Heart right ventricle (tissue), 16 donors: Measurements from ENCODE around the gene SEPTIN2. TPM values are rescaled to one million over a fixed set of nuclear protein-coding genes. Genes with fewer than 3 reads are reported as not detected.

Source experiments
- ATAC-seq, 8 donors: fragments of 200-7000 bp; cut with Tn5 transposase; one replicate each; pipeline ENCODE4 v1.9.1; 2020; ENCODE audit warnings: mild to moderate bottlenecking in 8 of 8, moderate library complexity in 8 of 8, moderate number of reproducible peaks in 1 of 8
- DNase-seq, 2 donors: peaks; one replicate each; pipeline ENCODE4 v3.0.0-alpha.2; 2020
- H3K27ac ChIP-seq, 10 donors: fragments of 200-600 bp; sonication (generic) in 2 of 10; one replicate each; pipeline versions ENCODE4 v1.5.0 to v1.8.0; 2020 to 2022; ENCODE audit warnings: mild to moderate bottlenecking in 3 of 10
- H3K27me3 ChIP-seq, 7 donors: fragments of 200-600 bp; one replicate each; pipeline ENCODE4 v1.8.0; 2021 to 2022; ENCODE audit warnings: mild to moderate bottlenecking in 2 of 7
- H3K36me3 ChIP-seq, 9 donors: fragments of 200-600 bp; sonication (generic) in 1 of 9; one replicate each; pipeline versions ENCODE4 v1.5.0 to v1.8.0; 2020 to 2022; ENCODE audit warnings: mild to moderate bottlenecking in 2 of 9
- H3K4me1 ChIP-seq, 9 donors: fragments of 200-600 bp; sonication (generic) in 1 of 9; one replicate each; pipeline versions ENCODE4 v1.5.0 to v1.8.0; 2020 to 2022; ENCODE audit warnings: mild to moderate bottlenecking in 4 of 9
- H3K4me3 ChIP-seq, 10 donors: fragments of 200-600 bp; sonication (generic) in 2 of 10; one replicate each; pipeline versions ENCODE4 v1.5.0 to v1.8.0; 2020 to 2022; ENCODE audit warnings: mild to moderate bottlenecking in 7 of 10, moderate library complexity in 2 of 10
- H3K9me3 ChIP-seq, 11 donors: fragments of 200-600 bp in 10 of 11; sonication (generic) in 2 of 11; one replicate each; pipeline versions ENCODE4 v1.5.0 to v1.8.0; 2013 to 2022; ENCODE audit warnings: mild to moderate bottlenecking in 2 of 11, control low read depth in 1 of 11, moderate library complexity in 1 of 11
- WGBS, 2 donors: extraction: QIAGEN DNeasy Blood & Tissue Kit; methylation state at CpG; one replicate each; pipeline ENCODE4 v1.1.7; 2013; ENCODE audit warnings: inconsistent platforms in 1 of 2; 5-methylcytosine and 5-hydroxymethylcytosine counted together
- intact Hi-C, 10 donors: fragments of 100-400 bp; cut with DNase I; formaldehyde crosslinking; loops; one replicate each; pipeline versions ENCODE4 v1.11.1 to v1.14.2; 2022
- polyA plus RNA-seq, 2 donors: library from polyadenylated mRNA; stranded (reverse); fragments of 200-250 nt; gene quantifications; one replicate each; pipeline ENCODE4 v1.2.3, GENCODE V29; 2013
- total RNA-seq, 10 donors: library from RNA; stranded (reverse); fragmentation: NEBNext Ultra II Directional in 3 of 10; extraction: Animal tissue kit (Norgen Biotek cat#: 25700) in 3 of 10; gene quantifications; one replicate each; pipeline versions ENCODE4 v1.2.1 to v1.2.4, GENCODE V29; 2021 to 2023
- TF ChIP-seq, protein P1 (sequence below), 9 donors: fragments of 200-600 bp; sonication (generic) in 2 of 9; IDR thresholded peaks; one replicate each; pipeline versions ENCODE4 v1.5.0 to v1.8.0; 2021 to 2022; ENCODE audit warnings: antibody characterized with exemption in 9 of 9, mild to moderate bottlenecking in 5 of 9, moderate library complexity in 1 of 9
- donor health status: Arrhythmogenic right ventricular cardiomyopathy.
- donor health status: ischemic (EF 13 %, LVEDD 7.1; RV severe dilation, severe dysfunction).
- donor health status: healthy with polysubstance abuse.
- donor health status: DM: no; HTN: yes; CAD: no.
- donor health status: DM: no; HTN: no; CAD: no.
- donor health status: ischemic (EF 25% LVEDD 6.9; RV normal size, moderate dysfunction).
- donor health status: ischemic (EF 25% LVEDD 5.7; RV mildly dilated, moderate dysfunction).
- donor health status: healthy.
- donor health status: DM: yes; HTN: yes; CAD: no.
- donor health status: Ischemic cardiomyopathy.
- donor health status: ischemic (EF 35%, LVEDD 5.7; RV mildly dilated, moderate dysfunction).
- donor health status: nonischemic (EF 11% LVEDD 7.7; RV severe dilation, severe dysfunction).
- donor health status: DM: yes; HTN: yes; CAD: no.
- donor health status: PGD.
- donor health status: ischemic (EF 29% LVEDD 5.4; RV normal size, mild dysfunction).
- donor health status: nonischemic (EF 23%, LVEDD 6.1; RV moderate dilation, normal function).

The SEPTIN2 gene
- total and polyA plus RNA-seq, 12 donors = 100 to 249 (median 188) TPM

DNA sequence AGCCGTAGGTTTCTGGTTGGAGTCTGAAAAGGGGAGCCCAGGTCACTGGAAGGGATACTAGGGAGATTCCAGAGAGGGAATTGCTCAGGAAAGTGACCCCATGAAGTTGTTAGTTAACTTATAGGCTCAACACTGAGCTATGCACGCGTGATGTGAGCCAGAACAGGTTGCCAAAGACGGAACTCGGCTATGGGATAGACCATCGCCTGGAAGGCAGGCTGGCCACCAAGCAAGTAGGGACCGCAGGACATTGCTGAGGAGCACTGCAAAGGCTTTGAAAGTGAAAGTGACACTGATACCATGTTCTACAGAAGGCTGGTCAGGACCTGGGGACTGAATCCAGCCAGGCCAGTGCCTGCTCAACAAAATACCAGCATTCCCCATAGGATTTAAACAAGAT lies 47.7 kb downstream of the SEPTIN2 start:
- Histone ChIP-seq H3K4me3 (no peak overlapping the region), H3K9me3 (no peaks in the 10 kb centered on the region), H3K4me1 (peaks cover 0 to 37% (median 2%) of the 10 kb centered on the region in 9 donors), H3K27me3 (no peaks in the 10 kb centered on the region), H3K36me3 (peaks cover 0 to 5% (median 0%) of the 10 kb centered on the region in 9 donors), H3K27ac (no peak overlapping the region)
- 84 to 86% methylated on average over 7 of the region's 7 CpGs for WGBS, 2 donors
- DNase-seq (no peak), ATAC-seq (peak in 4 of 8 donors; percentile 22 to 46 (median 36))
- intact Hi-C loops = no loop called here
- TF ChIP-seq, protein P1, sequence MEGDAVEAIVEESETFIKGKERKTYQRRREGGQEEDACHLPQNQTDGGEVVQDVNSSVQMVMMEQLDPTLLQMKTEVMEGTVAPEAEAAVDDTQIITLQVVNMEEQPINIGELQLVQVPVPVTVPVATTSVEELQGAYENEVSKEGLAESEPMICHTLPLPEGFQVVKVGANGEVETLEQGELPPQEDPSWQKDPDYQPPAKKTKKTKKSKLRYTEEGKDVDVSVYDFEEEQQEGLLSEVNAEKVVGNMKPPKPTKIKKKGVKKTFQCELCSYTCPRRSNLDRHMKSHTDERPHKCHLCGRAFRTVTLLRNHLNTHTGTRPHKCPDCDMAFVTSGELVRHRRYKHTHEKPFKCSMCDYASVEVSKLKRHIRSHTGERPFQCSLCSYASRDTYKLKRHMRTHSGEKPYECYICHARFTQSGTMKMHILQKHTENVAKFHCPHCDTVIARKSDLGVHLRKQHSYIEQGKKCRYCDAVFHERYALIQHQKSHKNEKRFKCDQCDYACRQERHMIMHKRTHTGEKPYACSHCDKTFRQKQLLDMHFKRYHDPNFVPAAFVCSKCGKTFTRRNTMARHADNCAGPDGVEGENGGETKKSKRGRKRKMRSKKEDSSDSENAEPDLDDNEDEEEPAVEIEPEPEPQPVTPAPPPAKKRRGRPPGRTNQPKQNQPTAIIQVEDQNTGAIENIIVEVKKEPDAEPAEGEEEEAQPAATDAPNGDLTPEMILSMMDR (IDR thresholded peaks at IDR 0.05) = no peak

DNA sequence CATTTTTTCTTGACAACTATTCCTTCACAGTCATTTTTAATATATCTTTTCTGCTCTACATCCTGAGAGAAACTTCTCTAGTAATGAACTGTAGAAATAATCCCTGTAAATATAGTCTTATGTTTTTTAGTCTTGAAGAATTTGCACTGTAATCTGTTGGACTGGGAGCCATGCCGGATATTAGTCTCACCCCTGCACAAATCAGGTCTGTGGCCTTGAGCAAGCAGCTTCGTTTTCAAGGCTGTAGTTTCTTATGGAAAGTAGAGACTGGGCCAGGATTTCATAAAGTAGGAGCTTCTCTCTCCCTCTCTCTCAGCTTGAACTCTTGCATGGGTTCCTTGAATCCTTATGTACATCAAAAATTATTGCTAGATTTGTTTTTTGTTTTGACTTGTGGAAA lies 49.1 kb downstream of the SEPTIN2 start:
- Histone ChIP-seq H3K36me3 (peaks cover 0 to 5% (median 0%) of the 10 kb centered on the region in 9 donors), H3K4me3 (no peak overlapping the region), H3K9me3 (no peaks in the 10 kb centered on the region), H3K27me3 (no peaks in the 10 kb centered on the region), H3K4me1 (peaks cover 0 to 25% (median 0%) of the 10 kb centered on the region in 9 donors), H3K27ac (no peak overlapping the region)
- no peak for ATAC-seq
- 71 to 80% methylated on average over 2 of the region's 2 CpGs for WGBS, 2 donors
- intact Hi-C loops = no loop called here
- DNase-seq = no peak
- TF ChIP-seq, protein P1 (IDR thresholded peaks at IDR 0.05) = no peak

DNA sequence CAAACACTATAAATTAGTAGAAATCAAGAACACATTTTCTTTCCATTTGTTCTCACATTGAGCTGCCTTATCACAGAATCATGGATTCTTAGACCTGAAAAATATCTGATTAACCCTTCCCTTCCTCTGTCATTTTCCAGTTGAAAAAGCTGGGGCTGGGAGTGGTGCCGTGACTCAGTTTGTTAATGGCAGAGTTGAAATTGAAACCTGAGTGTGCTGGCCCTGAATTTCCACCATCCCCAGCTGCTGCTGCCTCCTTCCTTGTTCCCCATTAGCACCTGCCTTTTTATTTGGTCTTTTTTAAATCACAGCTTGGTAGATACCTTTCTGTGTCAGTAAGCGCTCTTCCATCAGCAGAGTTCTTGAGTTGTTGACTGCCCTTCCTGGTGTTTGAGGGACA lies 51.0 kb downstream of the SEPTIN2 start:
- intact Hi-C loops = no loop called here
- 95 to 98% methylated on average over 2 of the region's 2 CpGs for WGBS, 2 donors
- TF ChIP-seq, protein P1 (IDR thresholded peaks at IDR 0.05) = no peak

DNA sequence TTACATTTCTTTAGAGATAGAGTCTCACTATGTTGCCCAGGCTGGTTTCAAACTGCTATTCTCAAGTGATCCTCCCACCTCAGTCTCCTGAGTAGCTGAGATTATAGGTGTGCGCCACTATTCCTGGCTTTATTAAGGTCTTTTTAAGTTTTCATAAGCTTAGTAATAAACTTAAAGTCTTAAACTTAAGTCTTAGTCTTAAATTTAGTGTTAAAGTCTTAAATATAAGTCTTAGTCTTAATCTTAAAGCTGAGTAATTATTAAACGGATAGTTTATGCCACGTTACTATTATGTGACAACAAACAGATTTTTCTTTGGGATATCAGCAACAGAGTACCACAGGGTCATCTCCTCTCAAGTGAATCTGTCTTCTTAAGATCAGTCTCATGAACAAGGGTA lies 52.9 kb downstream of the SEPTIN2 start:
- Histone ChIP-seq H3K27me3 (no peaks in the 10 kb centered on the region), H3K27ac (no peak overlapping the region), H3K36me3 (peaks cover 0 to 12% (median 3%) of the 10 kb centered on the region in 9 donors), H3K4me3 (no peak overlapping the region), H3K9me3 (no peaks in the 10 kb centered on the region), H3K4me1 (peaks cover 0 to 29% (median 0%) of the 10 kb centered on the region in 9 donors)
- intact Hi-C loops = no loop called here
- DNase-seq = no peak
- TF ChIP-seq, protein P1 (IDR thresholded peaks at IDR 0.05) = no peak
- 92 to 93% methylated on average over 3 of the region's 3 CpGs for WGBS, 2 donors
- ATAC-seq = no peak

More for the DNA sequence above, 51.0 kb downstream of the SEPTIN2 start:
- Histone ChIP-seq H3K27ac (no peak overlapping the region), H3K36me3 (peaks cover 0 to 5% (median 0%) of the 10 kb centered on the region in 9 donors), H3K27me3 (no peaks in the 10 kb centered on the region), H3K9me3 (no peaks in the 10 kb centered on the region), H3K4me3 (no peak overlapping the region), H3K4me1 (peaks cover 0 to 25% (median 0%) of the 10 kb centered on the region in 9 donors)
- ATAC-seq = no peak
- no peak for DNase-seq
